HG02885 (cell line): Measurements from ENCODE around the gene PPP1R13B.

Experiments
- ATAC-seq: cut with Tn5 transposase; IDR thresholded peaks from one replicate; pipeline ENCODE4 v1.9.1; 2021; ENCODE audit warnings: mild to moderate bottlenecking; ENCODE audit not compliant: unreplicated experiment, poor library complexity

Gene PPP1R13B

DNA sequence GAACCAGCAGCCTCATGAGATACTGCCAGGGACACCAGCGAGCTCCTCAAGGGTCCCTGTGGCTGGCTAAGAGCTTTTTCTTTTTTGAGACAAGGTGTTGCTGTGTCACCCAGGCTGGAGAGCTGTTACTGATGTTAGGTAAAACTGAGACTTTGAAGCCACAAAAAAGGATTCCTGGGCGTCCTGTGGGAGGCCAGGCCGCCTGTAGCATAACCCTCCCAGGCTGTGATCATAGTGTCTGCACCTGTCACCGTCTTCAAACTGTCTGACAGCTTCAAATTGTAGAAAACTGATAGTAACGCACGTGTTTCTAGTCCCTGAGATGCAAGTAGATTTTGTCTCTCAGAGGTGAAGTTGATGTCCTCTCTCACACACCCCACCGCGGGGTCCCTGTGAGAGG is 127.6 kb downstream of the PPP1R13B start:
- ATAC-seq = no peak

DNA sequence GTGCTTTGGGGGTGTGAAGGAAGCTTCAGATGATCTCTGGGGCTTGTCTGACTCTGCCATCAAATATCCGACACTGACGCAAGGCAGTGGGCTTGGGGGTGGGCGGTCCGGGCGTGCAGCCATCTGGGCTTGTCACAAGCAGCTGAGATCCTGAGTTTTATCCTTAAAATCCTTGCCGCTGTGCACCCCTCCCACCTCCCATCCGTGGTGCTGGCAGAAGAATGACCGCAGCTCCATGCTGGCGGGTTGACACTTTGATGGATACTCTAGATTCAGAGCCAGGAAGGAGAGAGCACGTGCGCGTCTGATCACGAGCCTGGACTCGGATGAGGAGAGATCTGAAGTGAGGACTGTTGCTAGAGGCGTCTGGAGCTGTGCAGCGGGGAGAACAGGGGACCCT is 128.8 kb downstream of the PPP1R13B start:
- ATAC-seq = no peak

DNA sequence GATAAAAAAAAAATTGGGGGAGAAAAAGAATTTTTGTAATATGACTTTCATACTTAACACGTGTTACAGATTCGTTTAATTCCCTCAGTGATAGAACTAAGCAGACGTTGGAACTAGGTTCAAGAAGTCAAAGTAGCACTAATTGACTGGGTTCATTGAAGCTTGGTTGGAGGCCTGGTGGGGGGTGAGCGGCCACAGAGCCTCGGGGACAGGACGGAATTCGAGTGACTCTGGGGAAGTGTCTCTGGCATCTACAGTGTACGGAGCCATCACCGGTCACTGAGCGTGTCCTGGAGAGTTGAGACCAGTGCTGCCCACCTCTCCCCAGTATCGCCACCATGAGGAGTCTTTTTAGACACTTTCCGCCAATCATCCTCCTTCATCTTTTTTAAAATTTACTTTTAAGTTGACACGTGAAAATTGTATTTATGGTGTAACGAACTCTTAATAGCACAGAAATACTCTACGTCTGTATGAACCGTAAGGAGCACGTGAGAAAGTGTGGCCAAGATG is 130.4 kb downstream of the PPP1R13B start:
- ATAC-seq = no peak

DNA sequence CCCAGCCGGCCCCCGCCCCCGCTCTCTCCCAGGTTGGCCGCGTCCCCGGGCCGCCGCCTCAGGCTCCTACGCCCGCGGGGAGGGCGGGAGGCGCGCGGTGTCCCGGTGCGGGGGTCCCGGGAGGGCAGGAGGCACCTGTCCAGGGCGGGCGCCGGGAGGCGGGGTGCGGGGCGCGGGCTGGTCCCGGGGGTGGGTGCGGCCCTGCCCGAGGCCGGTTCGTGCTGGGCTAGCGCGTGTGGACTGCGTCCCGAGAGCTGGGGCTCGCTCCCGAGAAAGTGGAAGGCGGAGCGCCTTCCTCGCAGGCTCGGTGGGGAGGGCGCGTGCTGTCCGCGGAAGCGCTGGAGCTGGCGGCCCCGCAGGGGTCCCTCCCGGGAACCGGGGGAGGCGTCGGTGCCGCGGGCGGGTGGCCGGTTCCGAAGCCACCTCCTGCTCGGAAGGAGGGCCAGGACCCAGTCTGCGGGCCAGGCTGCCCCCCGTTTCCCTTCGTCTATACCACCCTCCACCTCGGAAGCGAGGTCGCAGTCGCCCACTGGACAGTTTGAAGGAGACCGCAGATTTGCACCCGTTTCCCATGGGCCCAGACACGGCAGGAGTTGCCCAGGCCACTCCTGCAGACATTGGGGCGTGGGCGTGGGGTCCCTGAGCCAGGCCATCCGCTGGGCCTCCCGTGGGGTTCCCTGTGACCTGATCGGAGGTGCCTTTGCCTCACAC is 131.1 kb downstream of the PPP1R13B start:
- peak; percentile 3 for ATAC-seq

DNA sequence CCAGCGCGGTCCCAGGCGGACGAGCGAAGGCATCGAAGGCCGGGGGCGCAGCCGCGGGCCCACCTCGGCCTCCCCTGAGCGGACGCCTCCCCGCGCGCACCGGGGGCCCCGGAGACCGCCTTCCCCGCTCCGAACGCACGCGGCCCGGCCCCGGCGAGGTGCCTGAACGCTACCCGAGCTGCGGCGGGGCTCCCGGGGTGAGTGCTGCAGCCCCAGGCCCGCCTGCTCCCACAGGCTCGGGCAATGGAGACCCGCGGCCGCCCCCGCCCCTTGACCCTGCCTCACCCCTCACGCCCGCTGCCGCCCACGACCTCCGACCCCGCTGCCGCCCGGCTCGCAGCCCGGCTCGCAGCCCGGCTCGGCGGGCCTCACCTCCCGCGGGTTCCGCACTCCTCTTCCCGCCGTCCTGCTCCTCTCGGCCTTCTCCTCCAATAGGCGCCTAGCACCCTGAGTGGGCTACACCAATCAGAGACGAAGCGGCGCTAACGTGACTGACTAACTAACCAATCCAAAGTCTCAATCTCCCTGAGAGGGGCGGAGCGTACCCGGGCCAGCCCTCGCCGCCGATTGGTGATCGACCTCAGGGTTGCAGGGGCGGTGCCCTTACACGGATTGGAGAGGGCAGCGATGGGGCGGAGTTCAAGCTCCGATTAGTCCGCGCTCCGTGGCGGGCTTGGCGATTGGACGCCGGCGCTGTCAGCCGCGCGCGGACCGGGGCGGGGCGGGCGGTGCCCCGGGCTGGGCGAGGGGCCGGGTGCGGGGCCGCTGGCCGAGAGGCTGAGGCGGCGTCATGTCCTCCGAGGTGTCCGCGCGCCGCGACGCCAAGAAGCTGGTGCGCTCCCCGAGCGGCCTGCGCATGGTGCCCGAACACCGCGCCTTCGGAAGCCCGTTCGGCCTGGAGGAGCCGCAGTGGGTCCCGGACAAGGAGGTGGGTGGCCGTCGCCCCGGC is 132.0 kb downstream of the PPP1R13B start, which contains the start of the genes XRCC3 and ZFYVE21:
Gene XRCC3 (minus strand): TSS at position 400 of the 949 bp plus-strand sequence. CDS start 4,364 bp downstream, outside the sequence.
Gene ZFYVE21 (plus strand): TSS at position 759 of the 949 bp plus-strand sequence. CDS start 32 bp downstream, at position 791.
- ATAC-seq = peak; percentile 94

DNA sequence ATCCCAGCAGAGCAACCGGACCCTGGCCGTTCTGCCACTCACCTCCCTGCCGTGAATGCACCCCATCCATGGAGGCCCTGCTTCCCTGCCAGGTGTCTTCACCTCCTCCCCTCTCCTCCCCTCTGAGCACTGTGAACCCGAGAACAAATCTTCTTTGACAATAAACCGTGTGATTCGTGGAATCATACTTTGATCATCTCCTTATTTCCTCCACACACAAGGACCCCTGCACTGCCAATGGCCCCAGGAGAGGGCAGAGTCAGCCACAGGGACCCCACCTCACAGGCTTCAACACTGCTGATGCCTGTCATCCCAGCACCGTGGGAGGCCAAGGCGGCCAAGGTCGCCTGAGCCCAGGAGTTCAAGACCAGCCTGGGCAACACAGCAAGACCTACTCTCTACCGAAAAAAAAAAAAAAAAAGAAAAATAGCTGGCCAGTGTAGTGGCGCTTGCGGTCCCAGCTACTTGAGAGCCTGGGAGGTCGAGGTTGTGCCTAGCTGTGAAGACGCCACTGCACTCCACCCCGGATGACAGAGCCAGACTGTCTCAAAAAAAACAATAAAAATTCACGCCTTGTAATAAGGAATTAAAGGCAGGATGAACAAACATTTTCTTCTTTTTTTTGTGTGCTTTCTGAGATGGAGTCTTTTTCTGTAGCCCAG is 133.2 kb downstream of the PPP1R13B start:
- no peak for ATAC-seq

DNA sequence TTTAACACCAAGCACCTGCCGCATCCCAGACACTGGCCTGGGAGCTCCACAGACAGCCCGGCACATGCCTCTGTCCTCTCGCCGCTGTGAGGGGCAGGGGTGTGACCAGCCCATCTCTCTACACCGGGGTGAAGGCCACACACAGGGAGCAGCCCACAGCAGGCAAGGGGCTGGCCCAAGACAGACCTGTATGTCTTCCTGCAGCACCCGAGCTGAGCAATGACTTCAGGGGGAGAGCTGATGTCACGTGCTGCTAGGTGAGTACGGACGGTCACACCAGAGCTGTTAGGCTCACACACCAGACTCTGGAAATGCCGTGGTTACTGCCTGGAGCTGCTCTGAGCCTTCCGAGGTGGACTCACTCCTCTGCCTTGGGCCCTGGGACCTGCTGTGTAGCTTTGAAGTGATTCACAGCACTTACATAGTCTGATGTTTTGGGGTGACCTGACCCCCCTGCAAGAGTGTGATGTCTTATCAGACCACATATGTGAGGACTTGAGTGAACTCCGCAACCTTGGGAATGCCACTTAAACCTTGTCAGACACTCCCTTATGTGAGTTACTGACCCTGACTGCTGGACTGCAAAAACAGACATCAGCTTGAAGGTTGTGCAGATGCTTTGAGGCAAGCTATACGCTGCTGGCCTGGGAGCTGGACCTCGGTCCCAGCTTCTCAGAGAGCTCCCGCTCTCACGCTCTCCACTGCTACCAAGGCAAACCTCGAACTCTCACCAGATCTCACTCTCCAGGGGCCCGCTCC is 133.9 kb downstream of the PPP1R13B start:
- ATAC-seq = no peak

DNA sequence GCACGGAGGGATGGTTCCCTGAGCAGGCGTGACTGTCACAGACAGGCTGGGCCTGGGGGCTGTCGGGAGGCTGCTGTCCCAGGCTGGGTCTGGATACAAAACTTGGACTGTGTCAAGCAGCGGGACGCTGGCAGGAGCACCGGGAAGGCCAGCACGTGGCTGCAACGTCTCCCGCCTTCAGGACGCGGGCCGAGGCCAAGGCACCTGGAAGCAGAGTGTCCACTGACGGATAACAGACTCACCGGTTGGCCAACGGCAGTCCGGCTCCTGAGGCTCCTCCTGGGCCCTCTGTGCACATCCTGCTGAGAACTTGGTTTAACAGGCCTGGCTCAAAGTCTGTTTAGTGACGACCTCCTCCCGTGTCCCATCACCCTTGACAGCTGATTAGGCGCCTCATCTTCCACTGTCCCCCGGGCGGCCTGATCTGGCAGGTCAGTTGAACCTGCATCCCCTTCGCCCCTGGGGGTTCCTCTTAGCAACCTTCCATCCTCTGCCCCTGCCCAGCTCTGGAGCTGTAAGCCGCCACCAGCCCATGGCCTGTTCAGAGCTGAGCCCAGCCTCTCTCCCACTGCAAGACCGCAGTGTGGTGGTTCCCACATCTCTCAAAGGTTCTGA is 134.6 kb downstream of the PPP1R13B start:
- ATAC-seq = no peak

DNA sequence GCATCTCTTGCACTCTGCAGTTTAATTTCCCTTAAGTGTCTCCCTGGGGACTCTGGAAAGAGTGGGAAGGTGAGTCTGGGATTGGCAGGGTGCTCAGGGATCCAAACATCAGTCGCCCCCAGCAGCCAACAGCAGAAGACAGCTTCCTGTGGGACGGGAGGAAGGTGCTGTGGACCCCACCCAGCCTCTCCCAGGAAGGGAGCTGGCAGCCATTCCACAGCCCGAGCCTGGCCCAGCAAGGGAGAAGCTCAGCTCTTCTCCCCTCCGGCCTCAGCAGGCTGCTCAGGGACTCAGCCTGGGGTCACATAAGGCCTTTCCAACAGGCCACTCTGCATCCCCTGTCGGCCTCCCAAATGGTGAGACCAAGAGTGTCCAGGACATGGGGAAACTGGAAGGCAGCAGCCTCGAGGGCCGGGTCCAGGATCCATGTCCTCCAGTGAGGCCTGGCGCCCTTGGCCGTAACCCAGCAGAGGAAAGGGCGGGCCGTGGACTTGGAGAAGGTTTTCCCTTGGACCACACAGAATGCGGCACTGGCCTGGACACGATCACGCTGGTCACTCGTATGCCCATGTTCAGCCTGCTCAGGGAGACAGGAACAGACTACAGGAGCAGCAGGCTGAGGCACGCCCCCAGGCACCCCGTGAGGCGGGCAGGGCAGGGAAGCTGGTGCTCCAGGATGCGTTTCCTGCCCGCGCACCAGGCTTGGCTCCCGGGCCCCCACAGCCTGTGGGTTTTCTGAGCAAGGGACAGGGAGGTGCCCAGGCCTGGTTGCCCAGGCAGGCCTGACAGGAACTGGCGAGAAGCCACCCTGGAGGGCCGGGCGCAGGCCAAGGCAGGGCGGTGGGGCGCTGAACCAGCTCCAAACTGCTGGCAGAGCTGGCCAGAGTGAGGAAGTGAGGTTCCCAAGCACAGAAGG is 135.6 kb downstream of the PPP1R13B start:
- no peak for ATAC-seq

DNA sequence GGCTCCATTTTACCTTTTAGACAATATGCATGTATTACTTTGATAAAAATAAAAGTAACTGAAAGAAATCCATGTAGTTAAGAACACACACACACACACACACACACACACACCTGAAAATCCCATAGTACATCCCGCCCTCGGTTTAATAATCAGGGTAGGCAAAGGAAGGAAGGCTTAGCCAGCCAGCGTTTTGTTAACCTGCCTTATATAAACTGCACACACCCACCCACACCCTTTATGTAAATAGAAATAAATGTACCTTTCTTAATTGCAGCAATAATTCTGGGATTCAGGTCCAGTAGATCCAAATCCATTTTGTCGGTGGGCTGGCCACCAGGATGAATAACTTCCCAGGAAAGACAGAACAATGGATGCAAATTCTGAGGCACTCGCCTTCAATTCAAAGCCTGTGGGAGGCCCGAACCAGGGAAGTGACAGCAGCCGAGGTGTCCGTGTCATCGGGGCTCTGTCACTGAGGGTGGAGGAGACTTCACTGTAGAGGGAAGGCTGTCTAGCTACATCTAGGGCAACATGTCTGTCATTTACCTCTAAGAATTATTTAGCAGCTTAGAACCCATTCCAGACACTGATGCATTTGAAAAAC is 136.5 kb downstream of the PPP1R13B start:
- no peak for ATAC-seq

DNA sequence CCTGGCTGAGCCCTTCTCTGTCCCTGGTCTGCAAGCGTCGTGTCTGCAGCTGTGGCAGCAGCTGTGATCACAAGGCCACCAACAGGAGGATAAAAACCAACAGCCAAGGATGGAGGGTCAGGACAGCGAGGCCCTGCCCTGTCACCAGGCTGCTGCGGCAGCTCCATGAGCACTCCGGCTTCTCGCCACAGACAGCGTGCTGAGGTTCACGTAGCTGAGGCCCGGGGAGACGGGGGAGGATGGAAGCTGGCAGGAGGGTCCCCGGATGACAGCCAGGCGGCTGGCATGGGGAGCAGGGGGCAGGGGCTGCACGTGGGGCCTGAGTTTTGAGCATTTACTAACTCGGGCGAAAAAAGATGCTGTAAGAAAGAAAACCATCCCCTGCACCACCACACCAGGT is 137.6 kb downstream of the PPP1R13B start:
- ATAC-seq = no peak

DNA sequence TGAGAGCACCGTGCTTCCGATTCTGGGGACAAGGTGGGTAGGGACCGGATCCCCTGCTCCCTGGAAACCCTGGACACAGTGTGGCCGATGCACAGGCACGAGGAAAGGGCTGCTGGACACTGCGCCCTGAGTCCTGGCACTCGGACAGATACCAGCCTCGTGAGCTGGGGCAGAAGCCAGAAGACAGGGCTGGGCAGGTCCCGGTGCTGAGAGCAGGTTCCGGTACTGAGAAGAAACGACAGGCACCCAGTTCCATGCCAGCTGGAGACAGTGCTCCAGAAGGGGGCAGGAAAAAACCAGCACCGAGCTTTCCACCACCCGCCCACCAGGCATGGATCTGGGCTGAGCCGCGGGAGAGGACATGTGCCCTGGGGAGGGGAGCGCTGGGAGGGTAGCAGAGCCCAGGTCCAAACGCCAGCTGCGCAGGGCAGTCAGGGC is 138.6 kb downstream of the PPP1R13B start:
- ATAC-seq = no peak

DNA sequence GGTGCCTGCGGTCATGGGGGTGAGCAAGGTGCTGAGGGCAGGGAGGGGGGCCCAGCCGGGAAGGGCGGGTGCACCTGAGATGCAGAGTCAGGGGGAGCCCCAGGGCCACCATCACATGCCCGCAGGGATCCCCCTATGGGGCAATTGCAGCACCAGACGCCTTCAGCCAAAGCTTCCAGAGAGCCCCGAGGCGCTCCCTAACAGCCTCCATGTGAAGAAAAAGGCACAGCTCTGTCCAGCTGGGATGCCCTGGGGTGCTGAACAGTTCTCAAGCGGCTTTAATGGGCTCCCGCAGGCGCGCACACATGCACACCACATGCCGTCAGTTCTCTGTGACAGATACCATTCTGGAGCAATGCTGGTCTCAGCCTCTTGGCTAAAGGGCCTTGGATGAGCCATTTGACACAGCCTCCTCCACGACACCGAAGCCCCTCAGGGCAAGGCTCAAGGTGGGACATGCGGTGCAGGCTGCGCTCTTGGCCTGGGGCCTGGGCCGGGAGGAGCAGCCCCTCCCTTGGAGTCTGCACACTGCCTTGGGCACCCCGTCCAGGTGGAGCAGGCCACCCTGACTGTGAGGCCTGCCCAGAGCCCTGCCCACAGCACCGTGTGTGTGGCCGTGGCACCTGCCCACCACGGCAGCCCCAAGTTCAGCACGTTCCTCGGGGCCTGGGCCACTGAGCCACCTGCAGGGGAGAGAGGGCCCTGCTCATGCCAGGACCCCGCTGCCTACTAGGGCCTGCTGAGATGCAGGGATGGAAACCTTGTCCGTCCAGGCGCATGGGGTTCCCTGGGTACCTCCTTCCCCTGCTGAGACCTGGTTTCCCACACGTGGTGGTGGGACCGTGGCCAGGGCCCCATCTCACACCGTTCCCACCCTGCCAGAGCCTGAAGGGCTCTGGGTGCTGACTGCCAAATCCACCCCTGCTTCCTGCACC is 139.8 kb downstream of the PPP1R13B start:
- no peak for ATAC-seq

DNA sequence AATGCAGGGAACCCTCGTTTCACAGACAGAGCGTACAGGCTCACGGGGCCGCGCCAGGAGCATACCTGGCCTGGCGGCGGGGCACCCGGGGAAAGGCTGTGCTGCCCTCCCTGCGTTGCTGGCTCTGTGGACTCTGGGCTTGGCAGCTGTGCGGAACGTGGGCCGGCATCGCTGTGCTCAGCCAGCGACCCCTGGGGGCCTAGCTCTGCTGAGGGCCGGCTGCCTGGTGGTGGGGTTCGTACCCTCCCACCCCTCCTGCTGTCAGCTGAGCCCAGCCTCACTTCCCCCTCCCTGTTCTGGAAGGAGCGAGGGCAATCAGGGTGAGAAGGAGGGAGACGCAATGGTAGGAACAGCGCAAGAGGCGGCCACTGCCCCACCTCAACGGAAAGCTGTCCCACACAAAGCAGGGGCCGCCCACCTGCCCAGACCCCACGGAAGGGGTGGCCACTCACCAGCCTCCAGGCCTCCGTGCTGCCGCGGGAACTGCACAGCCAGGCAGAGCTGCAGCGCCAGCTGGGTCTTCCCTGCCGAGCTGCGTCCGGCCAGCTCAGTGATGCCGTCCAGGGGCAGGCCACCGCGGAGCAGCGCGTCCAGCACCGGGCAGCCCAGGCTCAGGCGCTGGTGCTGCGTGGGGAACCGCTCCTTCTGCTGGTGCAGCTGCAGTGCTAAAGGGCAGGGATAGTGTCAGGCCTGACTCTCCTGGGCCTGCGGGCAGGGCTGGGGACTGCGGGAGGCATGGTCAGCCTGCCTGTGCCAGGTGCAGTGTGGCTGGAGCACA is 140.6 kb downstream of the PPP1R13B start:
- no peak for ATAC-seq

DNA sequence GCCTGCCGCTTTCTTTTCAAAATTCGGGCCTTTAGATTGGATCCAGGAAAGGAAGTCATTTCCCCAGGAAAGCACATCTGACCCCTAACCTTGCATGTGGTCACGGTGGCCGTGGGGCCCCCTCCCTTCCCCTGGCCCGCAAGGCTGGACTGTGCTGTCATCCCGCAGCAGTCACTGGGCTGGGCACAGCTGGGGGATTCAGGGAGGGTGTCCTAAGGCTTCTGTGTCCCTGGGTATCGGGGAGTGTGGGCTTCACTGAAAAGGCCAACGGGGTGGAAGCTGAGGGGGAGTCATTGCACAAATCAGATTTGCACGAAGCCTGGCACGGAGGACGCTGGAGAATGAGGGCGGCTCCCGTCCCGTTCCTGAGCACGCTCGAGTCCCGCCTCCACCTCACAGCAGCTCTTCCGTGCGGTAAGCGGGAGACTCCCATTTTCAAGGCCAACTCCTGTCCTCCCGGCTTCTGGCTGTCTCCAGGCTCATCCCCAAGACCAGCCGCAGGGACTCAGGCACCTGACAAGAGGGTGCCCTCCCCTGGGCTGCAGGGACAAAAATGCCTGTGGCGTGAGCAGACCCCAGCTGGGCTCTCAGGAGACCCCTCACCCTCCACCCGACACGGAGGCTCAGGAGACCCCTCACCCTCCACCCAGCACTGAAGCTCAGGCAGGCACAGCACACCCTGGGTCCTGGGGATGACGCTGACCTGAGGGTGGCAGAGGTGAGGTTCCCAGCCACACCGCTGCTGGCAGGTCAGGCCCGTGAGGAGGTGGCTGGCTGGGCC is 141.7 kb downstream of the PPP1R13B start:
- no peak for ATAC-seq
